A673 (cell line): ENCODE measurements around the gene NEK9. TPM values are rescaled to one million over a fixed set of nuclear protein-coding genes. Genes with fewer than 3 reads are reported as not detected.

Source experiments
- BruUV-seq: library from RNA; stranded (reverse); fragments of 400-500 nt; replicated peaks from 2 replicates; lab custom pipeline; 2021; lab: Mats Ljungman, UMichigan
- CTCF ChIA-PET: fragments of 300-600 bp; sonication (Branson Sonifier 250); formaldehyde crosslinking; loops from one replicate; lab custom pipeline; 2022; ENCODE audit warnings: antibody characterized with exemption; lab: Charles Lee
- POLR2A ChIA-PET: fragments of 300-600 bp; sonication (Branson Sonifier 250); formaldehyde crosslinking; loops from one replicate; lab custom pipeline; 2022; ENCODE audit warnings: antibody characterized with exemption; ENCODE audit not compliant: low non-redundant PET; lab: Charles Lee
- DNase-seq: peaks from one replicate; pipeline ENCODE4 v3.0.0-alpha.2; 2015; ENCODE audit warnings: low spot score
- H3K27ac ChIP-seq: fragments of 200-600 bp; sonication (generic); 2 replicates; pipeline ENCODE4 v1.5.1; 2016; ENCODE audit warnings: mixed run types, low read depth, mild to moderate bottlenecking, mixed read lengths, antibody characterized with exemption, low read length; ENCODE audit not compliant: poor library complexity, severe bottlenecking
- H3K27me3 ChIP-seq: fragments of 200-600 bp; sonication (generic); replicated peaks from 2 replicates; pipeline ENCODE4 v1.6.1; 2017; ENCODE audit warnings: mixed run types, low read depth, mild to moderate bottlenecking, mixed read lengths, antibody characterized with exemption, low read length; ENCODE audit not compliant: insufficient read depth, poor library complexity
- H3K36me3 ChIP-seq: fragments of 200-600 bp; sonication (generic); 2 replicates; pipeline ENCODE4 v1.6.1; 2016; ENCODE audit warnings: mixed run types, mild to moderate bottlenecking, mixed read lengths, antibody characterized with exemption, low read length; ENCODE audit not compliant: insufficient read depth, poor library complexity, severe bottlenecking
- H3K4me1 ChIP-seq: fragments of 200-600 bp; sonication (generic); 2 replicates; pipeline ENCODE4 v1.6.1; 2017; ENCODE audit warnings: mixed run types, mild to moderate bottlenecking, mixed read lengths, antibody characterized with exemption, low read length; ENCODE audit not compliant: insufficient read depth, poor library complexity, severe bottlenecking
- H3K4me3 ChIP-seq: fragments of 200-600 bp; sonication (generic); 2 replicates; pipeline ENCODE4 v1.5.1; 2016; ENCODE audit warnings: low read depth, mixed run types, mild to moderate bottlenecking, mixed read lengths, low read length; ENCODE audit not compliant: poor library complexity, severe bottlenecking
- H3K9me3 ChIP-seq: fragments of 200-600 bp; sonication (generic); 2 replicates; pipeline ENCODE4 v1.6.1; 2016; ENCODE audit warnings: mixed run types, low read depth, mild to moderate bottlenecking, mixed read lengths, antibody characterized with exemption, low read length; ENCODE audit not compliant: poor library complexity, severe bottlenecking
- CTCF ChIP-seq: fragments of 300-800, 200-600 bp; sonication (generic); conservative IDR thresholded peaks from 2 replicates; pipeline ENCODE4 v1.5.1; 2017; ENCODE audit warnings: low read depth, mild to moderate bottlenecking, antibody characterized with exemption, low read length, moderate library complexity, mixed read lengths
- EZH2 ChIP-seq: fragments of 200-600 bp; sonication (generic); IDR thresholded peaks from 2 replicates; pipeline ENCODE4 v1.6.1; 2017; ENCODE audit warnings: borderline replicate concordance, low read depth, mild to moderate bottlenecking, mixed read lengths, antibody characterized with exemption, low read length; ENCODE audit not compliant: poor library complexity, severe bottlenecking
- intact Hi-C: fragments of 100-400 bp; cut with micrococcal nuclease; formaldehyde crosslinking; loops from one replicate; pipeline ENCODE4 v1.10.0; 2022; ENCODE audit not compliant: unreplicated experiment
- total RNA-seq: library from RNA; stranded (reverse); gene quantifications from 2 replicates; pipeline ENCODE4 v1.2.3, GENCODE V29; 2021

Gene NEK9
- total RNA-seq, 1 experiment from 2014 or later, result 75.8 TPM

DNA sequence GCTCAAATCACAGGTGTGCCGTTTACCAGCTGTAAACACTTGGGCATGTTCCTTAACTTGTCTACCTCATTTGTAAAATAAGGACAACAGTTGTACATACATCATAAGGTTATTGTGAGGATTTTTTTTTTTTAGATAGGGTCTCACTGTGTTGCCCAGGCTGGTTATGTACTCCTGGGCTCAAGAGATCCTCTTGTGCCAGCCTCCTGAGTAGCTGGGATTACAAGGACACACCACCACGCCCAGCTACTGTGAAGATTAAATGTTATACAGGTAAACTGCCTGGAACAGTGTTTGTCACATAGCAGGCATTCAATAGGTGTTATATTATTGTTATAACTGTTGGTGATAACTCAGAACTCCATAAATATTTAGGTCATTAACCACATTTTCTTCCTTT is 36.8 kb upstream of the NEK9 start:
- H3K4me3 ChIP-seq, result no peak overlapping the region
- intact Hi-C loops, result no loop called here
- TF ChIP-seq CTCF (no peak), EZH2 (no peak)
- DNase-seq, result no peak
- H3K27ac ChIP-seq, result no peak overlapping the region
- no peaks in the 10 kb centered on the region for H3K9me3 ChIP-seq
- H3K27me3 ChIP-seq, result no peaks in the 10 kb centered on the region
- no peaks in the 10 kb centered on the region for H3K36me3 ChIP-seq
- POLR2A ChIA-PET, result no interaction called here
- H3K4me1 ChIP-seq, result peaks cover 10% of the 10 kb centered on the region
- BruUV-seq, result no TSS peak
- CTCF ChIA-PET, result no interaction called here

GRCh38 chr14:75162631-75163030 is 35.8 kb upstream of the NEK9 start:
- intact Hi-C loops, result no loop called here
- no TSS peak for BruUV-seq
- H3K27me3 ChIP-seq, result no peaks in the 10 kb centered on the region
- peaks cover 10% of the 10 kb centered on the region for H3K4me1 ChIP-seq
- DNase-seq, result no peak
- no peaks in the 10 kb centered on the region for H3K9me3 ChIP-seq
- ChIA-PET POLR2A (no interaction called here), CTCF (no interaction called here)
- no peak overlapping the region for H3K4me3 ChIP-seq
- TF ChIP-seq CTCF (no peak), EZH2 (no peak)
- no peaks in the 10 kb centered on the region for H3K36me3 ChIP-seq
- H3K27ac ChIP-seq, result no peak overlapping the region

DNA sequence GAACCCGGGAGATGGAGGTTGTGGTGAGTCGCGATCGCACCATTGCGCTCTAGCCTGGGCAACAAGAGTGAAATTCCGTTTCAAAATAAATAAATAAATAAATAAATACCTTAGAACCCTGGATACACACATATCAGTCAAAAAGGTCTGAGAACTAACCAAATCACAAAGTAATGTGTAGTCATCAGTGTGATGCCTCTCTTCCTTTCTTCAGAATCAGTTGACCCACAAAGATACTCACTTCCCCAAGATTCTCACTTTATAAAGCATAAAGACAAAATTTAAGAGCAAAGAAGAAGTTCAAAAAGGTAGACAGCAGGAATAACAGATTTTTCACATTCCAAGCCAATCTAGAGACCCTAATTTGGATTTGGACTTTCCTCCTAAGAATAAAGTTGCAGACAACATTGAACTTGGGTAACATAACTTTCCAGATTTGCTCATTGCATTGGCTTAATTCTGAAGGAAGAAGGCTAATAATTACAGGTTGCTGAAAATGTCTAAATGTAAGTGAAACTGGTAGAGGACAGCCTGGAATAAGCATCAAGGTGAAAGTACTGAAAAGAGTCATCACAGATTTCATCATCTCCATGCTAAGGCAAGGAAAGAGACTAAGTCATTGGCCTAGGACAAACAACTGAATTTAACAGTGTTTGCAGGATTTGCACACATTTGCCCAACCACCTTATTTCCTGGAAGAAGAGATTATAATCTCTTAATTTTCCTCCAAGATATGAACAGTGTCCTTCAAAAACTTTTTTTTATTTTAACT is 32.2 kb upstream of the NEK9 start:
- H3K9me3 ChIP-seq, result no peaks in the 10 kb centered on the region
- CTCF ChIA-PET, result no interaction called here
- intact Hi-C loops, result no loop called here

More for the DNA sequence above, 32.2 kb upstream of the NEK9 start:
- no peak for DNase-seq
- H3K4me1 ChIP-seq, result no peaks in the 10 kb centered on the region
- TF ChIP-seq EZH2 (no peak), CTCF (no peak)
- no peaks in the 10 kb centered on the region for H3K36me3 ChIP-seq
- no peak overlapping the region for H3K4me3 ChIP-seq
- no TSS peak for BruUV-seq
- no peaks in the 10 kb centered on the region for H3K27me3 ChIP-seq
- no peak overlapping the region for H3K27ac ChIP-seq
- POLR2A ChIA-PET, result no interaction called here
